Measurements from ENCODE around the gene SPATA9.

DNA sequence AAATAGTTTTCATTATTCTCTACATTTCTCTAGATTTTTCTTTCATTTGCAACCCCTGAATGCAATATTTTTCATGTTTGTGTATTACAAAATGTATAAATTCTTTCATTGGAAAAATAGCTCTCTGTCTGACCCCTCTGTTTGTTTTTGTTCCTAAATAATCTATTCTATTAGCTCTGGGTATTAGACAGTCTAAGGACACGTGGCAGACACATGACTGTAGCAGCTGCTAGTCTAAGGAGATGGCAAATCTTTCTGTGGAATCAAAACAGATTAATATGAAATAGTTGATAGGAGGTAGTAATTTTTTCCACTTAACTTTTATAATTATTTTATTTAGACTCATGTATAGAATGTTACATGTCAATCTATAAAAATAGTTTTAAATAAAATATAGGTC, 21.4 kb upstream of the SPATA9 start:
- TF ChIP-seq, protein P1, sequence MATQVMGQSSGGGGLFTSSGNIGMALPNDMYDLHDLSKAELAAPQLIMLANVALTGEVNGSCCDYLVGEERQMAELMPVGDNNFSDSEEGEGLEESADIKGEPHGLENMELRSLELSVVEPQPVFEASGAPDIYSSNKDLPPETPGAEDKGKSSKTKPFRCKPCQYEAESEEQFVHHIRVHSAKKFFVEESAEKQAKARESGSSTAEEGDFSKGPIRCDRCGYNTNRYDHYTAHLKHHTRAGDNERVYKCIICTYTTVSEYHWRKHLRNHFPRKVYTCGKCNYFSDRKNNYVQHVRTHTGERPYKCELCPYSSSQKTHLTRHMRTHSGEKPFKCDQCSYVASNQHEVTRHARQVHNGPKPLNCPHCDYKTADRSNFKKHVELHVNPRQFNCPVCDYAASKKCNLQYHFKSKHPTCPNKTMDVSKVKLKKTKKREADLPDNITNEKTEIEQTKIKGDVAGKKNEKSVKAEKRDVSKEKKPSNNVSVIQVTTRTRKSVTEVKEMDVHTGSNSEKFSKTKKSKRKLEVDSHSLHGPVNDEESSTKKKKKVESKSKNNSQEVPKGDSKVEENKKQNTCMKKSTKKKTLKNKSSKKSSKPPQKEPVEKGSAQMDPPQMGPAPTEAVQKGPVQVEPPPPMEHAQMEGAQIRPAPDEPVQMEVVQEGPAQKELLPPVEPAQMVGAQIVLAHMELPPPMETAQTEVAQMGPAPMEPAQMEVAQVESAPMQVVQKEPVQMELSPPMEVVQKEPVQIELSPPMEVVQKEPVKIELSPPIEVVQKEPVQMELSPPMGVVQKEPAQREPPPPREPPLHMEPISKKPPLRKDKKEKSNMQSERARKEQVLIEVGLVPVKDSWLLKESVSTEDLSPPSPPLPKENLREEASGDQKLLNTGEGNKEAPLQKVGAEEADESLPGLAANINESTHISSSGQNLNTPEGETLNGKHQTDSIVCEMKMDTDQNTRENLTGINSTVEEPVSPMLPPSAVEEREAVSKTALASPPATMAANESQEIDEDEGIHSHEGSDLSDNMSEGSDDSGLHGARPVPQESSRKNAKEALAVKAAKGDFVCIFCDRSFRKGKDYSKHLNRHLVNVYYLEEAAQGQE (IDR thresholded peaks at IDR 0.05; ENCODE audit: insufficient read depth in 1 of 2, low read depth in 2 of 2, low read length in 1 of 2): no peak
- TF ChIP-seq, protein P2, sequence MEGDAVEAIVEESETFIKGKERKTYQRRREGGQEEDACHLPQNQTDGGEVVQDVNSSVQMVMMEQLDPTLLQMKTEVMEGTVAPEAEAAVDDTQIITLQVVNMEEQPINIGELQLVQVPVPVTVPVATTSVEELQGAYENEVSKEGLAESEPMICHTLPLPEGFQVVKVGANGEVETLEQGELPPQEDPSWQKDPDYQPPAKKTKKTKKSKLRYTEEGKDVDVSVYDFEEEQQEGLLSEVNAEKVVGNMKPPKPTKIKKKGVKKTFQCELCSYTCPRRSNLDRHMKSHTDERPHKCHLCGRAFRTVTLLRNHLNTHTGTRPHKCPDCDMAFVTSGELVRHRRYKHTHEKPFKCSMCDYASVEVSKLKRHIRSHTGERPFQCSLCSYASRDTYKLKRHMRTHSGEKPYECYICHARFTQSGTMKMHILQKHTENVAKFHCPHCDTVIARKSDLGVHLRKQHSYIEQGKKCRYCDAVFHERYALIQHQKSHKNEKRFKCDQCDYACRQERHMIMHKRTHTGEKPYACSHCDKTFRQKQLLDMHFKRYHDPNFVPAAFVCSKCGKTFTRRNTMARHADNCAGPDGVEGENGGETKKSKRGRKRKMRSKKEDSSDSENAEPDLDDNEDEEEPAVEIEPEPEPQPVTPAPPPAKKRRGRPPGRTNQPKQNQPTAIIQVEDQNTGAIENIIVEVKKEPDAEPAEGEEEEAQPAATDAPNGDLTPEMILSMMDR (IDR thresholded peaks at IDR 0.05): no peak
